Prostate gland (tissue), 2 donors: ENCODE measurements around the gene EPC1. TPM values are rescaled to one million over a fixed set of nuclear protein-coding genes. Genes with fewer than 3 reads are reported as not detected.

Source experiments
- DNase-seq: peaks from one replicate; pipeline ENCODE4 v3.0.0-alpha.2; 2019; ENCODE audit warnings: low spot score
- H3K27ac ChIP-seq, 2 donors: fragments of 200-600 bp; sonication (generic); 2 replicates each; pipeline ENCODE4 v1.5.1; 2017 to 2019
- H3K27me3 ChIP-seq: fragments of 200-600 bp; sonication (generic); replicated peaks from 2 replicates; pipeline ENCODE4 v1.5.1; 2019; ENCODE audit not compliant: insufficient read depth
- H3K36me3 ChIP-seq, 2 donors: fragments of 200-600 bp; sonication (generic); 1 replicate in 1 of 2; 2 replicates in 1 of 2; pipeline versions ENCODE4 v1.5.1 to v1.8.1; 2017 to 2019
- H3K4me1 ChIP-seq: fragments of 200-600 bp; sonication (generic); replicated peaks from 2 replicates; pipeline ENCODE4 v1.5.1; 2019
- H3K4me3 ChIP-seq, 2 donors: fragments of 200-600 bp; sonication (generic); 2 replicates each; pipeline ENCODE4 v1.5.1; 2017 to 2019
- H3K9me3 ChIP-seq: fragments of 200-600 bp; sonication (generic); 2 replicates; pipeline ENCODE4 v1.5.1; 2017
- POLR2A ChIP-seq: fragments of 450-650 bp; IDR thresholded peaks from one replicate; pipeline ENCODE4 v1.6.1; 2016; ENCODE audit warnings: antibody characterized with exemption, mild to moderate bottlenecking
- POLR2AphosphoS5 ChIP-seq: sonication (generic); formaldehyde crosslinking; IDR thresholded peaks from one replicate; pipeline ENCODE4 v1.6.1; 2017; ENCODE audit warnings: antibody characterized with exemption
- WGBS: methylation state at CpG from one replicate; pipeline ENCODE4 v1.1.5; 2018; 5-methylcytosine and 5-hydroxymethylcytosine counted together
- intact Hi-C: fragments of 100-400 bp; cut with DNase I; formaldehyde crosslinking; loops from one replicate; pipeline ENCODE4 v1.14.2; 2022
- total RNA-seq, 2 donors: library from RNA; depleted of rRNA; stranded (reverse); fragments of >200 nt; gene quantifications; one replicate each; pipeline ENCODE4 v1.1.0, GENCODE V29; 2016
- TF ChIP-seq, protein P1 (sequence below), 4 experiments: fragments of 200-600 bp in 2 of 4; fragments of 450-650 bp in 2 of 4; sonication (generic) in 2 of 4; IDR thresholded peaks; 1 replicate in 3 of 4; 2 replicates in 1 of 4; pipeline ENCODE4 v1.5.1; 2016 to 2019; ENCODE audit warnings: antibody characterized with exemption in 4 of 4, mild to moderate bottlenecking in 2 of 4, moderate library complexity in 2 of 4

The EPC1 gene
- total RNA-seq, 2 donors from 2014 or later = 37.1 to 58.3 TPM

DNA sequence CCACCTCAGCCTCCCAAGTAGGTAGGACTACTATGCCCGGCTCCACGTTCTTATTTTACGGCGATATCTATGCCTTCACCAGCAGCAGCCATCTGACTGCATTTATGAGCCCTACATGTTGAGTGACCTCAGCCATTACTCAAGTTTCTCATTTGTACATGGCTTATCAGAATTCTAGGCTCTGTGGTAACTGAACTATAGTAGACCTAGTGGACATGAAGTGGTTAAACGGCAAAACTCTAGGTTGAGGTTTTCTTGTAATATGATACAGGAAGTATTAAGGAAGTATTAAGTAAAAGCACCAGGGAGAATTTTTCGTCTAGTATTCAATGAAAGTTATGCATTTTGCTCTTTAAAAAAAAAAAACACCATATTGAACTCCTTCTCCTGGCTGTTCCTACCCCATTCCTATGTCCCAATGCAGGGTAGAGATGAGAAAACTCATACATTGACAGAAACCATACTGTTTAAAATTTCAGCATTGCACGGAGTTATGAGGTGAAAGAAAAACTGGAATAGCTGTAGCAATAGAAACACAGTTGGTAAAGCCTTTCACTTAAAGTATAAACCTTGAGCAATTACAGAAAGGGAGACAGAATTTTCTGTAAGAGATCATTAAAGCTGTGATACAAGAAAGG is 39.8 kb upstream of the EPC1 start:
- WGBS = 71% methylated on average over 7 of the region's 7 CpGs
- no peak overlapping the region for H3K27ac ChIP-seq
- DNase-seq = no peak

GRCh38 chr10:32384171-32384570 is 37.2 kb upstream of the EPC1 start:
- Histone ChIP-seq H3K4me1 (no peaks in the 10 kb centered on the region), H3K27ac (no peak overlapping the region), H3K9me3 (no peaks in the 10 kb centered on the region), H3K4me3 (no peak overlapping the region), H3K27me3 (no peaks in the 10 kb centered on the region), H3K36me3 (no peaks in the 10 kb centered on the region)
- 85% methylated on average over 4 of the region's 4 CpGs for WGBS
- intact Hi-C loops = no loop called here
- no peak for DNase-seq
- TF ChIP-seq POLR2AphosphoS5 (no peak), POLR2A (no peak)
- TF ChIP-seq, protein P1, sequence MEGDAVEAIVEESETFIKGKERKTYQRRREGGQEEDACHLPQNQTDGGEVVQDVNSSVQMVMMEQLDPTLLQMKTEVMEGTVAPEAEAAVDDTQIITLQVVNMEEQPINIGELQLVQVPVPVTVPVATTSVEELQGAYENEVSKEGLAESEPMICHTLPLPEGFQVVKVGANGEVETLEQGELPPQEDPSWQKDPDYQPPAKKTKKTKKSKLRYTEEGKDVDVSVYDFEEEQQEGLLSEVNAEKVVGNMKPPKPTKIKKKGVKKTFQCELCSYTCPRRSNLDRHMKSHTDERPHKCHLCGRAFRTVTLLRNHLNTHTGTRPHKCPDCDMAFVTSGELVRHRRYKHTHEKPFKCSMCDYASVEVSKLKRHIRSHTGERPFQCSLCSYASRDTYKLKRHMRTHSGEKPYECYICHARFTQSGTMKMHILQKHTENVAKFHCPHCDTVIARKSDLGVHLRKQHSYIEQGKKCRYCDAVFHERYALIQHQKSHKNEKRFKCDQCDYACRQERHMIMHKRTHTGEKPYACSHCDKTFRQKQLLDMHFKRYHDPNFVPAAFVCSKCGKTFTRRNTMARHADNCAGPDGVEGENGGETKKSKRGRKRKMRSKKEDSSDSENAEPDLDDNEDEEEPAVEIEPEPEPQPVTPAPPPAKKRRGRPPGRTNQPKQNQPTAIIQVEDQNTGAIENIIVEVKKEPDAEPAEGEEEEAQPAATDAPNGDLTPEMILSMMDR (IDR thresholded peaks at IDR 0.05) = no peak

More for the DNA sequence above, 39.8 kb upstream of the EPC1 start:
- H3K4me3 ChIP-seq = no peak overlapping the region
- no peaks in the 10 kb centered on the region for H3K4me1 ChIP-seq
- no peaks in the 10 kb centered on the region for H3K27me3 ChIP-seq
- no peaks in the 10 kb centered on the region for H3K9me3 ChIP-seq
- no peaks in the 10 kb centered on the region for H3K36me3 ChIP-seq
- intact Hi-C loops = no loop called here
- TF ChIP-seq POLR2A = no peak
- TF ChIP-seq POLR2AphosphoS5 = no peak
- TF ChIP-seq, protein P1 (IDR thresholded peaks at IDR 0.05) = no peak

DNA sequence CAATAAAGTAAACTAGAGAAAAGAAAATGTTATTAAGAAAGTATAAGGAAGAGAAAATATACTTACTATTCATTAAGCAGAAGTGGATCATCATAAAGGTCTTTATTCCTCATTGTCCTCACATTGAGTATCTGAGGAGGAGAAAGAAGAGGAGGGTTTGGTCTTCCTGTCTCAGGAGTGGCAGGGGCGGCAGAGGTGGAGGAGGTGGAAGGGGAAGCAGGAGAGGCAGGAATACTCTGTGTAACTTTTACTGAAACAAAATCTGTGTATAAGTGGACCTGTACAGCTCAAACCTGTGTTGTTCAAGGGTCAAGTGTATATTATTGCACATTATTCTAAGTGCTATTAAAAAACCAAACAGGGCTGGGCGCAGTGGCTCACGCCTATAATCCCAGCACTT is 34.2 kb upstream of the EPC1 start:
- 96% methylated on average over 3 of the region's 3 CpGs for WGBS
- H3K4me3 ChIP-seq = no peak overlapping the region
- no peaks in the 10 kb centered on the region for H3K4me1 ChIP-seq
- no peak overlapping the region for H3K27ac ChIP-seq
- no peaks in the 10 kb centered on the region for H3K27me3 ChIP-seq
- TF ChIP-seq POLR2AphosphoS5 = no peak
- TF ChIP-seq POLR2A = no peak
- TF ChIP-seq, protein P1 (IDR thresholded peaks at IDR 0.05) = no peak
- intact Hi-C loops = no loop called here
- no peaks in the 10 kb centered on the region for H3K36me3 ChIP-seq
- no peaks in the 10 kb centered on the region for H3K9me3 ChIP-seq
- no peak for DNase-seq

DNA sequence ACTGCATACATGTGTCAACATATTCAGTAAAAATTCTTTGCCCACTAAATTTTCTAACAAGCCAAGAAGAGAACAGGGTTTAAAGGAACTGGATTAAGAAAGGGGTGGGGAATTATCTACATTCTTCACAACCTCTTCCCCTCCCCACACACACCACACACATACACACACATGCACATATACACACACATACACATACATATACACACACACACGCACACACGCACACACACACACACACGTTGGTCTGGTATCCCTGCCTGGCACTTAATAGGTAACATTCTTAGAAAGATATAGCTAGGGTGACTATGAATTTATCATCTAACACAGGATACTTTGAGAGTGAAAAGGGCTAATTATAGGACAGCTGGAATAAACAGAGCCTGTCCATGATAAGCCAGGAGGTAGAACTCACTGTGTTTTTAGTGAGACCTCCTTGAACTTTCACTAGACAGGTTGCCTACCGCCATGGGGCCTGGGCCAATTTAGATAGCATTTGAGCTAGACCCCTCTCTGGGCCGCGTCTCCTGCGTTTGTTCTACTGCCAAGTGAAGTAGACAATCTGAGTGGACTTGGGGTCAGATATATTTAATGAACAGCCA is 33.1 kb upstream of the EPC1 start:
- intact Hi-C loops = loop anchor here (2.0 to 10.0 kb wide), 2 partner anchors 67 to 325 kb away; partner anchors contain the start of genes CCDC7 and KIF5B
- DNase-seq = no peak

More for the DNA sequence above, 33.1 kb upstream of the EPC1 start:
- no peak overlapping the region for H3K4me3 ChIP-seq
- peak overlapping the region; percentile 82 to 84 for H3K27ac ChIP-seq
- no peaks in the 10 kb centered on the region for H3K36me3 ChIP-seq
- TF ChIP-seq POLR2A (no peak), POLR2AphosphoS5 (no peak)
- TF ChIP-seq, protein P1 (IDR thresholded peaks at IDR 0.05) = no peak
- H3K4me1 ChIP-seq = no peaks in the 10 kb centered on the region
- H3K27me3 ChIP-seq = no peaks in the 10 kb centered on the region
- WGBS = 53% methylated on average over 7 of the region's 7 CpGs
- H3K9me3 ChIP-seq = no peaks in the 10 kb centered on the region
